PFSK-1 (cell line): ENCODE measurements around the gene GALR2.

ENCODE experiments used
- FOXP2 ChIP-seq: optimal IDR thresholded peaks from 2 replicates; pipeline ENCODE3; 2011; ENCODE audit warnings: borderline replicate concordance, control low read depth, inconsistent platforms; ENCODE audit not compliant: insufficient read depth; ENCODE audit errors: extremely low read length, extremely low read depth
- POLR2AphosphoS5 ChIP-seq: IDR thresholded peaks from 2 replicates; pipeline ENCODE4 v1.6.1; 2012; ENCODE audit warnings: low read depth, mild to moderate bottlenecking, control low read depth, low read length, moderate library complexity
- REST ChIP-seq, 2 experiments: IDR thresholded peaks; 2 replicates each; pipeline versions ENCODE4 v1.6.1 to v1.8.0; 2011 to 2012; ENCODE audit warnings: low read depth in 2 of 2, low read length in 2 of 2, control low read depth in 1 of 2, inconsistent platforms in 1 of 2, mild to moderate bottlenecking in 1 of 2, moderate library complexity in 1 of 2; ENCODE audit not compliant: insufficient read depth in 1 of 2
- SIN3A ChIP-seq: IDR thresholded peaks from 2 replicates; pipeline ENCODE4 v1.6.1; 2012; ENCODE audit warnings: mild to moderate bottlenecking, low read length, moderate library complexity, borderline replicate concordance; ENCODE audit not compliant: insufficient read depth
- TAF1 ChIP-seq: IDR thresholded peaks from 2 replicates; pipeline ENCODE4 v1.6.1; 2012; ENCODE audit warnings: low read length, control low read depth, borderline replicate concordance; ENCODE audit not compliant: insufficient read depth

Gene GALR2

GRCh38 chr17:76081295-76082210 lies 7.0 kb downstream of the GALR2 start:
- no peak for TF ChIP-seq SIN3A
- TF ChIP-seq REST (IDR thresholded peaks at IDR 0.05; ENCODE audit: insufficient read depth in 1 of 2, low read depth in 2 of 2, low read length in 2 of 2), result no peak
- no peak for TF ChIP-seq FOXP2
- TF ChIP-seq TAF1, result no peak
- TF ChIP-seq POLR2AphosphoS5, result no peak

GRCh38 chr17:76082326-76083251 lies 8.0 kb downstream of the GALR2 start:
- TF ChIP-seq REST (IDR thresholded peaks at IDR 0.05; ENCODE audit: insufficient read depth in 1 of 2, low read depth in 2 of 2, low read length in 2 of 2), result no peak
- no peak for TF ChIP-seq TAF1
- no peak for TF ChIP-seq POLR2AphosphoS5
- no peak for TF ChIP-seq SIN3A
- TF ChIP-seq FOXP2, result no peak

GRCh38 chr17:76083536-76084182 lies 9.1 kb downstream of the GALR2 start:
- TF ChIP-seq REST (IDR thresholded peaks at IDR 0.05; ENCODE audit: insufficient read depth in 1 of 2, low read depth in 2 of 2, low read length in 2 of 2) (no peak), FOXP2 (no peak), TAF1 (no peak), SIN3A (no peak), POLR2AphosphoS5 (no peak)

- TF ChIP-seq SIN3A, result no peak
- no peak for TF ChIP-seq POLR2AphosphoS5
- no peak for TF ChIP-seq FOXP2
- no peak for TF ChIP-seq REST (IDR thresholded peaks at IDR 0.05; ENCODE audit: insufficient read depth in 1 of 2, low read depth in 2 of 2, low read length in 2 of 2)
Observed at GRCh38 chr17:76085066-76085730, 10.6 kb downstream of the GALR2 start.
